Fibroblast of skin of scalp (primary cell): ENCODE results near the gene AVPI1.
A peak's percentile ranks its signal among the peaks of the same experiment; 100 is the strongest.
"Not testable (repeated sequence)": the region's sequence is repeated elsewhere in the genome, so short reads cannot be mapped to it uniquely, and the experiment has no call there.

Experiments used
- DNase-seq: peaks from one replicate; pipeline ENCODE4 v3.0.0-alpha.2; 2013

Gene AVPI1

DNA sequence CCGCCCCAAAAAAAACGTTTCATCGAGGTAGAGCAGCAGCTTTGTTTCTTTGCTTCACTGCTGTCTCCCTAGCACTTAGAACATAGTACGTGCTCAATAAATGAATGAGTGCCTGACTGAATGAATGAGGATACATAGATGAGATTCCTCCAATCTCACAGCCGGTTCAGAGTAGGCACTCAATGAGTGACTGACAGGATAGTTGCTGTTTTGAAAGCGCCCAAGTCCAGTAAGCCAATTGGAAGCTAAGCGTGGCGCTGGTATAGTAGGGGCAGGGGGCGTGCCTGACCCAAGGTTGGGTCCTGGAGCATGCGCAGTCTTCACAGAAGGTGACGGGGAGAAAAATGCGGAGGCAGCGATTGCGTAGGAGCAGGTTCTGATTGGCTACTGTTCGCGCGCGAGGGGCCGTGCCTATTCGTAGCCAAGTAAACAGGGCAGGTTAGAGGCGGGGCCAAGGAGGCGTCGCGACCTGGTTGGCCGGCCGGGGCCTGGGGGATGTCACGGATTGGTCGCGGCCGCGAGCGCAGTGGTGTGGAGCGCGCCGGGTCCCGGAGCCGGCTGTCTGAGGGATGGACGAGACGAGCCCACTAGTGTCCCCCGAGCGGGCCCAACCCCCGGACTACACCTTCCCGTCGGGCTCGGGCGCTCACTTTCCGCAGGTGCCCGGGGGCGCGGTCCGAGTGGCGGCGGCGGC, 46.7 kb downstream of the AVPI1 start, which contains the start of gene PI4K2A:
Gene PI4K2A (plus strand): TSS at position 498 of the 694 bp plus-strand sequence. CDS start 72 bp downstream, at position 570.
- DNase-seq = peak; percentile 99

DNA sequence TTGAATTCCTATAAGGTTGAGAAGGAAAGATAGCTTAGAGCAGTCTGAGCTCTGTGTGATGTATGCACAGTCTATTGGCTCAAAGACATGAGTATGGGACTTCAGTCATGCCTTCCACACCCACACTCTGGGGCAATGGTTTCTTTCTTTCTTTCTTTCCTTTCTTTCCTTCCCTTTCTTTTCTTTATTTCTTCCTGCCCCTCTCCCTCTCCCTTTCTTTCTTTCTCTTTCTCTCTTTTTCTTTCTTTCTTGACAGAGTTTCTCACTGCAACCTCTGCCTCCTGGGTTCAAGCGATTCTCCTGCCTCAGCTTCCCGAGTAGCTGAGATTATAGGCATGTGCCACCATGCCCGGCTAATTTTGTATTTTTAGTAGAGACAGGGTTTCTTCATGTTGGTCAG, 48.0 kb downstream of the AVPI1 start:
- DNase-seq = not testable (repeated sequence)

DNA sequence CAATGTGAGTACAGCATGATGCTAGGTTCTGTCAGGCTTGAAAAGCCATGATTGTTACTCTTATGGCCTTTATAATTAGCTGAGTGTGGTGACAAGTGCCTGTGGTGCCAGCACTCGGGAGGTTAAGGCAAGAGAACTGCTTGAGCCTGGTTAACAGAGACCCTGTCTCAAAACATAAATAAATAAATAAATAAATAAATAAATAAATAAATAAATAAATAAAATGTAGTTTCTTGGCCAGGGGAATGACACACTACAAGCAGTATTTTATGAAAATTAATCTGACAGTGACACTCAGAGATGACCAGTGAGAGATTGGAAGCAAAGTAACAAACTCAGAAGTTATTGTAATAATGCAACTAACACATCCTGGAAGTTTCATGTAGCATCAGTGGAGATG, 51.5 kb downstream of the AVPI1 start:
- no peak for DNase-seq

DNA sequence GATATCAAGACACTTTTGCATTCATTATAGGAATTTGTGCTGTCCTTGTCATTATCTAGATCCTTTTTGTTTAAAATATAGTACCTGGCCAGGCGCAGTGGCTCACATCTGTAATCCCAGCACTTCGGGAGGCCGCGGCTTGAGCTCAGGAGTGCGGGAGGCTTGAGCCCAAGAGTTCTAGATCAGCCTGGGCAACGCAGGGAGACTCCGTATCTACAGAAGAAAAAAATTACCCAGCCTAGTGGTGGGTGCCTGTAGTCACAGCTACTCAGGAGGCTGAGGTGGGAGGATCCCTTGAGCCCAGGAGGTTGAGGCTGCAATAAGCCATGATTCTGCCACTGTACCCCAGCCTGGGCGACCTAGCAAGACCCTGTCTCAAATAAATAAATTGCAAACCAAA, 53.1 kb downstream of the AVPI1 start:
- peak; percentile 18 for DNase-seq

DNA sequence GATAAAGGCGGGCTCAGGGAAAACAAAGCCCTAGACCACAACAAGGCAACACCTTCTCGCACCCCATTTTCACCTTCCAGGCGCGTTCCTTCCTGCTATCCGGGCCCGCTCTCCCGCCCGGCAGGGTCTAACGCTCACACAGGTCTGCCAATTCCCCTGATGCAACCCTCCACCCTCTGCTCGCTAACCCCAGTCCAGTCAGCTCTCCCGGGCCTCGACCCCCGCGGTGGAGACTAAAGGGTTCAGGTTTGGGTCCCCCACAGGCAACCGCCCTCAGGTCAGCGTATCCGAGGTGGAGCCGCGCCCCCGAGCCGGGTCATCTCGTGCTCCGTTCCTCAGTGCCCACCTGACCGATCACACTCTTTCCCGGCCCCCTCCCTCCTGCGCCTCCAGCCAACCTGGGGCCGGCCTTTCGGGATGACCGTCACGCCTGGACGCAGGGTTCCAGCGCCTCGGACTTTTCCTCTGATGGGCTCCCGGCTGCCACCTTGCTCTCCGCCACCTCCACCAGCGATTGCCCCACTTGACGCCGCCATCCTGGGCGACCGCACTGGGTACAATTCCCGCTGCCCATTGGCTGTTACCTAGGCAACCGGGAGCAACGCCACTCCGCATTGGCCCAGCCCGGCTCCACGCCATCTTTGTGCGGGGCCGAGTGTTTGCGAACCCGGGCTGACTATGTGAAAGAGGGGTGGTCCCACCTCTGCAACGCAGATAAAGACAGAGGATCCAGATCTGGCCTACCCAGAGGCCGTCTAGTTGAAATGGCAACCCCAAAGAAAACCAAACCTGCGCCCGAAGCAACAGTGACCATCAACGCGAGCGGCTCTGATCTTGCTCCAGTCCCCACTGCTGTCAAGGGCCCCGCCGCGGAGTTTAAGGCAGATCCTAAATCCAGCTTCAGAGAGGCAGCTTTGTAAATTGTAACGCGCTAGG, 53.8 kb downstream of the AVPI1 start, which contains the start of gene MORN4:
Gene MORN4 (minus strand): TSS at position 552 of the 936 bp plus-strand sequence. CDS start 13,847 bp downstream, outside the sequence.
- DNase-seq = peak; percentile 93

DNA sequence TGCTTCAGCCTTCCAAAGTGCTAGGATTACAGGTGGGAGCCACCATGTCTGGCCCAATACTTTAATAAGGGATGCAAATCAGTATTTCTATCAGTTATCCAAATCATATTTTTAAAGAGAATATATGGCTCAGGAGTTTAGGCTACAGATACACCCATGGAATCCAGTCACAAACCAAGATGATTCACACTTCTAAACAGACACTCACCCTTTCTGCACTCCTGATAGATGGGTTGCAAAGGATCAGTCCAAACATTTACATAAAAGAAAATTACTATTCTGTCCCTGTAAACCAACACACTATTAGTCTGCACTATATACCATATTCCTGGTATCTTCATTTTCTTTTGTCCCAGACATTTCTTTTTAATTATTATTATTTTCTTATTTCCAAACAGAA, 55.9 kb downstream of the AVPI1 start:
- no peak for DNase-seq

DNA sequence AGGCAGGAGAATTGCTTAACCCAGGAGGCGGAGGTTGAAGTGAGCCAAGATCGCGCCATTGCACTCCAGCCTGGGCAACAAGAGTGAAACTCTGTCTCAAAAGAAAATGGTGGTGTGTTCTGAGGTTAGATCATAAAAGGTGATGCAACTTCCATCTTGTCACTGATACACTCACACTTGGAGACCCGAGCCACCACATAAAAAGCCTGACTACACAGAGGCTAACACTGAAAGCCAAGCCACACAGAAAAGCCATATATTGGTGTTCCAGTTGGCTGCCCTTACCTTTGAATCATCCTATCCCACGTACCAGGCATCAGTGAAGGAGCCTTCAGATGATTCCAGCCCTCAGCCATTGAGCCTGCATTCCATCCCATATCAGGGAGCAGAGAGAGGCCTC, 57.8 kb downstream of the AVPI1 start:
- no peak for DNase-seq

DNA sequence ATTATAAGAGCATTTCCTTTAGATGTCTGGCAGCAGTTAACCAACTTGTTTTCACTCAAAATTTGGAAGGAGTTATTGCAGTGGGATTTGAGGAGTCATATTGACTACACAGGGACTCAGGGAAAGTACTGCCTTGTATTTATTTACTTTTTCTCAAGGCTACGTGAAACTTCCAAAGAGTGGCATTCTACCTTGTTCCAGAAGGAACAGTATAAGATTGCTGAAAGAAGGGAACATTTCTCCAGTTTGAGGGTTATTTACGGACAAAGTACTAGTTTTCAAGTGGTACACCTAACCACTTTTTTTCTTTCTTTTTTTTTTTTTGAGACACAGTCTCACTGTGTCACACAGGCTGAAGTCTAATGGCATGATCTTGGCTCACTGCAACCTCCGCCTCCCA, 58.8 kb downstream of the AVPI1 start:
- DNase-seq = no peak

DNA sequence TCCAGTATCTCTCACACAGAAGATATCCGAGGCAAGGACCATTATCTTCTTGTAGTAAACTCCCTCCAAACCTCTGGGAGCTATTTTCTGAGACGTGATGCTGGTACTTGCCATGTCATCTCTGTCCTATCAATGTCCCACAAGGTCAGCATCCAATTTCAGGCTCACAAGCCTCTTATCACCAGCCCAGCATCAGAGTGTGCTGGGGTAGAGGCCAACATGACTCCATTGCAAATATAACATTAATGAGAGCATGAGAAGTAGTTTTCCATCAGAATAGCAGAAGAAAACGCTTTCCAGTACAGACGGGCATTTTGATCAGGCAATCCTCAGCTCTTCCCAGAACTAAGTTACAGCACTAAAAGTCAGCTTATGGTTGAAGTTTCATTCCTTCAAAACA, 59.3 kb downstream of the AVPI1 start:
- DNase-seq = no peak
